Stimulated activated naive B cell treated with anti-CD40 and anti-IgM and Interleukin-4, amounts not matched to agents 10 μg/mL and 1 μg/mL and 100 μg/mL, for 72 hours (primary cell): ENCODE data around the gene ZBED4.

Experiments
- ATAC-seq, 2 donors: fragments of 150-1000 bp; cut with Tn5 transposase; replicated peaks; 2 replicates each; pipeline ENCODE4 v1.10.0; 2021; ENCODE audit warnings: moderate library complexity in 1 of 2
- DNase-seq: peaks from one replicate; pipeline ENCODE4 v3.0.0; 2021
- H3K27ac Mint-ChIP-seq: one replicate; pipeline ENCODE4 v1.8.0; 2022; ENCODE audit warnings: mild to moderate bottlenecking, mixed read lengths
- H3K27me3 Mint-ChIP-seq, 2 donors: one replicate each; pipeline ENCODE4 v1.8.0; 2022; ENCODE audit warnings: mixed read lengths in 2 of 2
- H3K36me3 Mint-ChIP-seq, 2 donors: one replicate each; pipeline ENCODE4 v1.8.0; 2022; ENCODE audit warnings: mixed read lengths in 2 of 2, mild to moderate bottlenecking in 1 of 2
- H3K4me1 Mint-ChIP-seq, 2 donors: one replicate each; pipeline ENCODE4 v1.8.0; 2022; ENCODE audit warnings: mixed read lengths in 2 of 2, mild to moderate bottlenecking in 1 of 2
- H3K4me3 Mint-ChIP-seq, 2 donors: one replicate each; pipeline ENCODE4 v1.8.0; 2022; ENCODE audit warnings: mild to moderate bottlenecking in 2 of 2, mixed read lengths in 2 of 2, moderate library complexity in 1 of 2
- H3K9me3 Mint-ChIP-seq, 2 donors: one replicate each; pipeline ENCODE4 v1.8.0; 2022; ENCODE audit warnings: mixed read lengths in 2 of 2, mild to moderate bottlenecking in 1 of 2

ZBED4 gene

DNA sequence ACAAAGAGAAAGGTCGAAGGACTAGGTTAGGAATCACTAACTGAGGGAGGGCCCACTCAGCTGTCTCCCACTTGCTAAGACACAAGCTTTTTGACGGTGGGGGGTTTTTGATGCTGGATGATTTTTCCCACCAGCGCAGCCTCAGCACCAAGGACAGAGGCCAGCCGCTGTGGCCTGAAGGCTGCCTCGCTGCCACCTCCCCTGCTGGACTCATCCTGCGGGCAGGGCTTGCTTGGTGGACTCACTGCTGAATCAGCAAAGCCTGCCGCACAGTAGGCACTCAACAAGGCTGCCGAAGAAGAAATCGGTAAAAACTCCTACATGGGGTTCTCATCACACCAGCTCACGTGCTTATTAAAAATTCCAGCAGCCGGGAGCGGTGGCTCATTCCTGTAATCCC, 62.0 kb downstream of the ZBED4 start:
- no peaks in the 10 kb centered on the region for H3K9me3 Mint-ChIP-seq
- ATAC-seq: no peak
- no peak for DNase-seq
- H3K4me1 Mint-ChIP-seq: peaks cover 12 to 29% of the 10 kb centered on the region in 2 donors
- H3K4me3 Mint-ChIP-seq: no peak overlapping the region
- no peaks in the 10 kb centered on the region for H3K27me3 Mint-ChIP-seq
- peaks cover 11 to 20% of the 10 kb centered on the region in 2 donors for H3K36me3 Mint-ChIP-seq
- H3K27ac Mint-ChIP-seq: no peak overlapping the region

DNA sequence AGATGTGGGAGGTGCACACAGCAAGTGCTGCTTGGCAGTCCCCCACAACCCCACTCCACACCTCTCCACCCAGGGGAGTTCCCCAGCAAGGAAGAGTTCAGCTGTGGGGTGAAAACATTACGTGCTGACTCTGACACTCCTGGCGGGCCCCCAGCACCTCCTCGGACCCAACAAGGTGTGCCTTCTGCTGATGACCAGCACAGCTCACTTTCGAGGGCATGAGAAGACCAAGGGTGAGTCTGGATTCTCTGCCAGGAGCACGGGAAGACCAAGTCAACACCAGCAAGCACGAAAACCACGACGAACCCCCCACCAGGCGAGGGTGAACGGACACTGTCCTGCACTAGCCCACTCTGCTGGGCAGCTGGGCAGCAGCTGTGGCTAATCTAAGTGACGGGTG, 63.2 kb downstream of the ZBED4 start:
- DNase-seq (no peak), ATAC-seq (no peak)
- no peak overlapping the region for H3K27ac Mint-ChIP-seq
- H3K4me1 Mint-ChIP-seq: peaks cover 15 to 31% of the 10 kb centered on the region in 2 donors
- peak overlapping the region in 1 of 2 donors; percentile 81 for H3K4me3 Mint-ChIP-seq
- peaks cover 11 to 29% of the 10 kb centered on the region in 2 donors for H3K36me3 Mint-ChIP-seq
- H3K27me3 Mint-ChIP-seq: no peaks in the 10 kb centered on the region
- H3K9me3 Mint-ChIP-seq: no peaks in the 10 kb centered on the region

DNA sequence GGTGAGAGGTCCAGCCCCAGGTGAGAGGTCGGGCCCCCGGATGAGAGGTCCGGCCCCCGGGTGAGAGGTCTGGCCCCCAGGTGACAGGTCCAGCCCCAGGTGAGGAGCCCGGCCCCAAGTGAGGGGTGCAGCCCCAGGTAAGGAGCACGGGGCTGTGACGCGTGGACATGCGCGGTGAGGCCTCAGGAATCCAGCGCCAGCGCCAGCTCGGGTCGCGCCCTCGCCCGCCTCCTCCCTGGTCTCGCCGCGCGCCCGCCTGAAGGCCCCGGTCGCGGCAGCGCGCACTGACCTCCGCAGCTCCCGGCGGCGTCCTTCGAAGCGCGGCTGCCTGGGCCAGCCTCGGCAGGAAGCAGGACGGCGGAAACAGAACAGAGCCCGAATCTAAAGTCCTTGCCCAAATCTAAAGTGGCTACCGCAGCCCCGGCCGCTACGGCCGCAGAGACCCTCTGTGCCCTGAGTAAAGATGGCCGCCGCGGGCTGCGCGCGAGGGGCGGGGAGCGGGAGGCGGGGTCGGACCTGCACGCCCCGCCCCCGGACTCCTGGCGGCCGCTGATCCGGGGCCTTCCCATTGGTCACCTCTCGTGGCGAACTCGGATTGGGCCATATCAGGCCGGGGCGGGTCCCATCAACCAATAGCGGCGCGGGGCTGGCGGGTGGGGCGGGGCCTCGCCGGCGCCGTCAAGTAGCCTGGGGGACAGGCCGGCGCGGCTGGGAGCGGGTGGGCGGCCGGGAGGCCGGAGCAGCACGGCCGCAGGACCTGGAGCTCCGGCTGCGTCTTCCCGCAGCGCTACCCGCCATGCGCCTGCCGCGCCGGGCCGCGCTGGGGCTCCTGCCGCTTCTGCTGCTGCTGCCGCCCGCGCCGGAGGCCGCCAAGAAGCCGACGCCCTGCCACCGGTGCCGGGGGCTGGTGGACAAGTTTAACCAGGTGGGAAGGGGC, 64.6 kb downstream of the ZBED4 start, which contains the start of the genes ALG12 and CRELD2:
ALG12 (minus strand) TSS at position 465 of the 937 bp plus-strand sequence. CDS start 4,673 bp downstream, outside the sequence.
CRELD2 (plus strand) TSS at position 661 of the 937 bp plus-strand sequence; CDS start at position 797, 136 bp downstream.
- H3K36me3 Mint-ChIP-seq: peaks cover 4 to 34% of the 10 kb centered on the region in 2 donors
- H3K9me3 Mint-ChIP-seq: no peaks in the 10 kb centered on the region
- peaks cover 20 to 33% of the 10 kb centered on the region in 2 donors for H3K4me1 Mint-ChIP-seq
- peak within 1 kb of the TSS; percentile 94 for H3K27ac Mint-ChIP-seq
- H3K27me3 Mint-ChIP-seq: no peaks in the 10 kb centered on the region
- DNase-seq (peak; percentile 95), ATAC-seq (peak; percentile 94 to 97)
- peak within 1 kb of the TSS; percentile 81 to 89 for H3K4me3 Mint-ChIP-seq

DNA sequence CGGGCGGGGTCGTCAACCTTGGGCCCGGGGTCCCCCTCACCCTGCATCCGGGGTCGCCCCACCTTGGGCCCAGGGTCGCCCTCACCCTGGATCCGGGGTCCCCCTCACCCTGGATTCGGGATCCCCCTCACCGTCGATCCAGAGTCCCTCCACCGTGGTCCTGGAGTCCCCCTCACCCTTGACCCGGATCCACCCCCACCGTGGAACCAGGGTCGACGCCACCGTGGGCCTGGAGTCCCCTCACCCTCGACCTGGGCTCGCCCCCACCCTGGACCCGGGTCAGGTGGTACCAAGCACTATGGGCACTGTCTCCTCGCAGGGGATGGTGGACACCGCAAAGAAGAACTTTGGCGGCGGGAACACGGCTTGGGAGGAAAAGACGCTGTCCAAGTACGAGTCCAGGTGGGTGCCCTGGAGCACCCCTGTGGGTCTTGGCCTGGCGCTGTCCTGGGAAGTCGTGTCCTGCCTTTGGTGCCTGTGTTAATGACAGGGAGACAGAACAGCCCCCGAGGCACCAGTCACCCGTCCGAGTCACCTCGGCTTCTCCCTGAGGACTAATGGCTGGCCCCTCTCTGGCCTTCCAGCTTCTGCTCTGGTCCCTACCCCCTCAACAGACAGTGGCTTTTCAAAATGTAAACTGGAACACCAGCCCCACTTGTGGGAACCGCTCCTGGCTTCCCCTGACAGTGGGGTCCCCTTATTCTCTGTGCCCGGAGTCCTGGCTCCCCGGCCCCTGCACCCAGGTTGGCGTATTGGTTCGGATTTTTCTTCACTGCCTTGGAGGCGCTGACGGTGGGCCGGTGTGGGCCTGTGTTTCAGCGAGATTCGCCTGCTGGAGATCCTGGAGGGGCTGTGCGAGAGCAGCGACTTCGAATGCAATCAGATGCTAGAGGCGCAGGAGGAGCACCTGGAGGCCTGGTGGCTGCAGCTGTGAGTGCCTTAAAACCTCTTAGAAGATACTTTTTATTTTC, 65.6 kb downstream of the ZBED4 start:
- Mint-ChIP-seq H3K4me3 (peak overlapping the region; percentile 76 to 89), H3K4me1 (peaks cover 27 to 43% of the 10 kb centered on the region in 2 donors), H3K27me3 (no peaks in the 10 kb centered on the region), H3K27ac (peak overlapping the region; percentile 65), H3K9me3 (no peaks in the 10 kb centered on the region), H3K36me3 (peaks cover 10 to 38% of the 10 kb centered on the region in 2 donors)
- DNase-seq: no peak
- ATAC-seq: no peak

DNA sequence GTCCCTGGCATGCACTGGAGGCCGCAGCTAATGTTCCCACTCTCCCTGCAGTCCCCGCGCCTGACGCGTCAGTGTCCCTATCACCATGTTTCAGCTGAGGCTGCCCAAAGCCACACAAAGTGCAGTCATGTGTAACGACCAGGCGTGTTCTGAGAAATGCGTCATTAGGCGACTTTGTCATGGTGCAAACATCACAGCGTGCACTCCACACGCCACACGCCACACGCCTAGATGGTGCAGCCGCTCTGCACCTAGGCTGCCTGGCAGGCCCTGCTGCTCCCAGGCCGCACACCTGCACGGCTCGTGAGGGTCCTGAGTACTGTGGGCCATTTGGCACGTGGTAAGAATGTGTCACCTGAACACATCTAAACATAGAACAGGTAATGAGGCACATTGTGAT, 67.2 kb downstream of the ZBED4 start:
- peaks cover 37 to 58% of the 10 kb centered on the region in 2 donors for H3K4me1 Mint-ChIP-seq
- no peaks in the 10 kb centered on the region for H3K9me3 Mint-ChIP-seq
- H3K36me3 Mint-ChIP-seq: peaks cover 19 to 49% of the 10 kb centered on the region in 2 donors
- no peak overlapping the region for H3K4me3 Mint-ChIP-seq
- H3K27me3 Mint-ChIP-seq: no peaks in the 10 kb centered on the region
- ATAC-seq (no peak), DNase-seq (no peak)
- no peak overlapping the region for H3K27ac Mint-ChIP-seq

DNA sequence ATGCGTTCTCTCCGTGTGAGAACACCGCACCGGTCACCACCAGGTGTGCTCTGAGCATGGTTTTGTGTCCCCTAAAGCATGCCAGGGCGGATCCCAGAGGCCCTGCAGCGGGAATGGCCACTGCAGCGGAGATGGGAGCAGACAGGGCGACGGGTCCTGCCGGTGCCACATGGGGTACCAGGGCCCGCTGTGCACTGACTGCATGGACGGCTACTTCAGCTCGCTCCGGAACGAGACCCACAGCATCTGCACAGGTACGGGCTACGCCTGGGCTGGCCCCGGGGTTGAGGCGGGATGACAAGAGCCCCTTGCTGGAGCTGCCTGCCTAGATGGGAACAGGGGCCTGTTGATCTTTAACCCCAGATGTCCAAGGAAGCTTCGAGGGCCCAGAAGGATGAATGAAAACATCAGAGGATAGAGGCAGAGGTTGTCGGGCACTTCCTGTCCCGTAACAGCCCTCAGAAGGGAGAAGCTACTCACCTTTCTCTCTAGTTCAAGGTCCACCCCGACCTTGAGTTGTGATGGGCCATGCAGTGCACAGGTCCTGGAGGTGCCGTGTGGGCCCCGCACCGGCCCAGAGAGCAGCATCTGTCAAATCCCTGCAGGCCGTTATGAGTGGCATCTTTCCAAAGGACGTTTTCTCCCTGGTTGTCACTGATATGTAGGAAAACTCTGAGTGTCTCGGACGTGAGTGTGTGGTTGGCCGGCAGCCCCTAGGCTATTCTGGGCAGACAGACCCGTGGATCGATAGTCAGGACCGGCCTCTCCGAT, 68.0 kb downstream of the ZBED4 start:
- H3K9me3 Mint-ChIP-seq: no peaks in the 10 kb centered on the region
- H3K4me1 Mint-ChIP-seq: peaks cover 41 to 59% of the 10 kb centered on the region in 2 donors
- peaks cover 19 to 53% of the 10 kb centered on the region in 2 donors for H3K36me3 Mint-ChIP-seq
- H3K27ac Mint-ChIP-seq: no peak overlapping the region
- DNase-seq (no peak), ATAC-seq (no peak)
- H3K4me3 Mint-ChIP-seq: no peak overlapping the region
- H3K27me3 Mint-ChIP-seq: no peaks in the 10 kb centered on the region

DNA sequence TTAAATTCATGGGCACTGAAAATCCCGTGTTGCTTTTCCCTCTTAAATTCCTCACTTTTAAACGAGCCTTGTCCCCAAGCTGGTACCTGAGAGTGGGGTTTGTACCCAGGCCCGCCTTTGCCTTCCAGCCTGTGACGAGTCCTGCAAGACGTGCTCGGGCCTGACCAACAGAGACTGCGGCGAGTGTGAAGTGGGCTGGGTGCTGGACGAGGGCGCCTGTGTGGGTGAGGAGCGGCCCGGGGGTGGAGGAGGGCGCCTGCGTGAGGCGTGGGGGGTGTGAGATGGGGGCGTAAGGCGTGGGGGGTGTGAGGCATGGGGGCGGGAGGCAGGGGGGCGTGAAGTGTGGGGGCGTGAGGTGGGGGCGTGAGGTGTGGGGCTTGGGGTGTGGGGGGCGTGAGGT, 68.8 kb downstream of the ZBED4 start:
- DNase-seq (no peak), ATAC-seq (no peak)
- Mint-ChIP-seq H3K27me3 (no peaks in the 10 kb centered on the region), H3K27ac (peak overlapping the region; percentile 62), H3K9me3 (no peaks in the 10 kb centered on the region), H3K36me3 (peaks cover 26 to 61% of the 10 kb centered on the region in 2 donors), H3K4me1 (peaks cover 48 to 59% of the 10 kb centered on the region in 2 donors), H3K4me3 (no peak overlapping the region)

DNA sequence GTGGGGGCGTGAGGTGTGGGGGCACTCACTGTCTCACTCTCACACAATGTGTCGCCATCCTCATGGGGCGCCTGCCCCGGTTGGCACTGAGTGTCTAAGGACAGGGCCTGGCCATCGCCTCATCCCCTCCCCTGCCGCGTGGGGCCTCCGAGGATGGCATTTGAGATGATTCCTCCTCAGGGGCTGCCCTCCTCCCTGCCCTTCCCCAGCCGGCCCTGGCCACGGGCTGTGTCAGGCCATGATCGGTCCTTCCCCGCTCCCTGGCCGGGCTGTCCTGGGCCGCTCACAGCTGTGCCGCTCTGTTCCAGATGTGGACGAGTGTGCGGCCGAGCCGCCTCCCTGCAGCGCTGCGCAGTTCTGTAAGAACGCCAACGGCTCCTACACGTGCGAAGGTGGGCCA, 69.3 kb downstream of the ZBED4 start:
- Mint-ChIP-seq H3K27ac (peak overlapping the region; percentile 99), H3K4me1 (peaks cover 49 to 60% of the 10 kb centered on the region in 2 donors), H3K36me3 (peaks cover 29 to 62% of the 10 kb centered on the region in 2 donors), H3K9me3 (no peaks in the 10 kb centered on the region), H3K27me3 (no peaks in the 10 kb centered on the region), H3K4me3 (no peak overlapping the region)
- DNase-seq (no peak), ATAC-seq (no peak)

DNA sequence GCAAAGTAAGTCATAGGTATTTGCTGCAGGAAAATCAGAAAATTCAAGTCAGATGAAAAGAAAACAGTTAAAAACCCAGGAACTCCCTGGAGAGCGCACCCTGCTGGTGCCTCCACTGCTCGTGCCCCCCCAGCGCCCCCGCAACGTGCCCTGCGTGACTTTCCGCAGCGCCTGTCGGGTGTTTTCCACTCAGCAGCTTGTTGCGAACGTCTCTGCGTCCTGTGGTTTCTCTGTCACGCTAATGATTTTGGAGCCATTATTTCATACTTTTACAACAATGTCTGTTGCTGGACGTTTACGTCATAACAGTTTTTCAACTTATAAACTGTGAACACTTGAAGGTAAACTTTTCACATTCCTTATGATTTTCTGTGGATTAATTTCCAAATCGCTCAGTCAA, 69.8 kb downstream of the ZBED4 start:
- peaks cover 54 to 66% of the 10 kb centered on the region in 2 donors for H3K4me1 Mint-ChIP-seq
- no peaks in the 10 kb centered on the region for H3K9me3 Mint-ChIP-seq
- H3K36me3 Mint-ChIP-seq: peaks cover 29 to 67% of the 10 kb centered on the region in 2 donors
- H3K27ac Mint-ChIP-seq: peak overlapping the region; percentile 99
- no peaks in the 10 kb centered on the region for H3K27me3 Mint-ChIP-seq
- ATAC-seq (no peak), DNase-seq (peak; percentile 58)
- peak overlapping the region; percentile 2 to 25 for H3K4me3 Mint-ChIP-seq

DNA sequence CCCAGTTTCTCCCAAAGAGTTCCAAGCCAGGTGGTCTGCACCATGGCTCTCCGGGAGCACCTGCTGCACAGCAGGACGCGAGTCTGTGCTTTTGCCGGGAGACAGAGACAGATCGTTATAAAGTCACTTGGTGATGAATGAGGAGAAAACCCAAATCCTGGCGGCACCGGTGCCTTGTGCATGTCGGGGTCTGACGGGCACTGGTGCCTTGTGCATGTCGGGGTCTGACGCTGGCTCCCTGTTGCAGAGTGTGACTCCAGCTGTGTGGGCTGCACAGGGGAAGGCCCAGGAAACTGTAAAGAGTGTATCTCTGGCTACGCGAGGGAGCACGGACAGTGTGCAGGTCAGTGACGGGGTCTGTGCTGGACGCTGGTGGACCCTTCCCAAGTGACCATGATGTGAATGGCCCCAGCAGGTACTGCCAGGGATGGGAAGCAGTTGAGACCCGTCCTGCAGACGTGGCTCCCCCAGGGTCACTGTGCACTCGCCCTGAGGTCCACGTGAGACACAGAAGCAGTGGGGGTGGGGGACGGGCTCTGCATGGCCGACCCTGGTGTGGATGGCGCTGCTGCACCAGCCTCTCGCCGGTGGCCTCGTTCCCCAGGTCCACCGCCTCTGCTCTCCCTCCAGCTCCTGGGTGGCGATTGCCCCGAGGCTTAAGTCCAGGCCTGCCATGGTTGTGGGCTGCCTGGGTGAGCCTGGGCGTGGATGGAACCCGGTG, 70.6 kb downstream of the ZBED4 start:
- DNase-seq: no peak
- peak overlapping the region; percentile 99 for H3K27ac Mint-ChIP-seq
- H3K9me3 Mint-ChIP-seq: no peaks in the 10 kb centered on the region
- H3K4me3 Mint-ChIP-seq: peak overlapping the region; percentile 6 to 84
- H3K27me3 Mint-ChIP-seq: no peaks in the 10 kb centered on the region
- ATAC-seq: no peak
- peaks cover 29 to 67% of the 10 kb centered on the region in 2 donors for H3K36me3 Mint-ChIP-seq
- H3K4me1 Mint-ChIP-seq: peaks cover 59 to 69% of the 10 kb centered on the region in 2 donors

DNA sequence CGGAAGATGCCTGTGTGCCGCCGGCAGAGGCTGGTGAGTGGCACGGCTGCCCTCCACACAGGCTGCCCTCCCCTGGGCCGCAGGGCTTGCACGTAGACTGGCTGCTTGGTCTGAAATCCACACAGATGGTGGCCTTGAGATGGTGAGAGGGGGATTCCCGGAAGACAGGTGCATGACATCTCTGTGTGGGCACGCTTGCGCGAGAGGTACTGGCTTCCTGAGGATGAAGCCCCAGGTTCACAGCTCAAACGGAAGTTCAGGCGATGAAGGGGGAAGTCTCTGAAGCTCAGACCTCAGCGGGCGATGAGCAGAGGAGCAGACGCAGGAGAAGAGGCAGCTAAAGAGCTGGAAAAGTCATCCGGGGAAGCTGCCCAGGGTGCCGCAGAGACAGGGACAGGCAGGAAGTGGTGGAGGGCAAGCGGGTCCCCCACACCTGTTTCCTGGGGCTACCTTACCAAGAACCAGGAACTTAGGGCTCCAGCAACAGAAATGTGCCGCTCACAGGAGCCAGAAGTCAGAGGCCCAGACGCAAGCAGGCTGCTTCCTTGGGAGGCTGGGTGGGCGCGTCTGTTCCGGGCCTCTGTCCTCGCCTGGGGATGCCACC, 72.0 kb downstream of the ZBED4 start:
- peak; percentile 77 to 81 for ATAC-seq
- peak overlapping the region; percentile 84 for H3K4me3 Mint-ChIP-seq
- H3K27ac Mint-ChIP-seq: peak overlapping the region; percentile 99
- peak; percentile 89 for DNase-seq
- no peaks in the 10 kb centered on the region for H3K27me3 Mint-ChIP-seq
- peaks cover 57 to 65% of the 10 kb centered on the region in 2 donors for H3K4me1 Mint-ChIP-seq
- H3K36me3 Mint-ChIP-seq: peaks cover 29 to 57% of the 10 kb centered on the region in 2 donors
- H3K9me3 Mint-ChIP-seq: no peaks in the 10 kb centered on the region

DNA sequence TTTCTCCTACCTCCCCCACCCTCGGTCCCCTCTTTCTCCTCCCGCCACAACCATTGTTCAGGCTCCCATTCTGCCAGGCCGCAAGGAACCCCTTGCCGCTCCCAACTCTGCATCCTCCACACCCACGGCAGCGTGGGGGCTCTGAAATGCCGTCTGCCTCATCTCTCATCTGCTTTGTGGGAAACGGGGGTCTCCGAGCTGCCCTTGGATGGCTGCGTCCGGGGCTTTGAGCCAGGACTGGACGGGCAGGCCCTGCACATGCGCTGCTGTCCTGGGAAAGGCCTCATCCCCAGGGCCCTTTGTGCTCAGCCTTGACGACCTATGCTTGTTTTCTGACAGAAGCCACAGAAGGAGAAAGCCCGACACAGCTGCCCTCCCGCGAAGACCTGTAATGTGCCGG, 73.3 kb downstream of the ZBED4 start:
- DNase-seq (no peak), ATAC-seq (no peak)
- Mint-ChIP-seq H3K4me1 (peaks cover 64 to 76% of the 10 kb centered on the region in 2 donors), H3K4me3 (peak overlapping the region in 1 of 2 donors; percentile 68), H3K36me3 (peaks cover 29 to 47% of the 10 kb centered on the region in 2 donors), H3K9me3 (no peaks in the 10 kb centered on the region), H3K27me3 (no peaks in the 10 kb centered on the region), H3K27ac (peak overlapping the region; percentile 96)
